ENCODE measurements around the gene NDUFA7.

The NDUFA7 gene

DNA sequence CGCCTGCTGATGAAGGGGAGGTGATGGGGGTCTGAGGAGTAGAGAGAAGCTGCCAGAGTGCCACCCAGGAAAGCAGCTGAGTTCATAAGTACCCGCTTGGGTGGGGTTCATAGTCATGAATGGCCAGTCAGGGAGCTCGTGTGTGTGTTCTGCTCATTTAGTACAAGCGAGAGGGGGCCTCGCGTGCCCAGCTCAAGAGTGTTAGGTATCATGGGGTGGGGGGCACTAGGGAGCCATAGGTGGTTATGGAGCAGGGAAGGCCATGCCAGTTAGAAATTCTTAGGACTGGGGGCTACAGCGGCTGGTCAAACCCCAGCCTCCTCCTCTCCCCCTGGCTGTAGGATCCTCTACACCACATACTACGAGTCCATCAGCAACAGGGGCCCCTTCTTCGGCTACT, 59.8 kb downstream of the NDUFA7 start:
- no peak for DNase-seq

Measured in NCI-H1694 (cell line).